A673 (cell line): Measurements from ENCODE around the gene COX11. TPM values are rescaled to one million over a fixed set of nuclear protein-coding genes. Genes with fewer than 3 reads are reported as not detected.
A peak's percentile ranks its signal among the peaks of the same experiment; 100 is the strongest.

Experiments
- BruUV-seq: library from RNA; stranded (reverse); fragments of 400-500 nt; replicated peaks from 2 replicates; lab custom pipeline; 2021; lab: Mats Ljungman, UMichigan
- CTCF ChIA-PET: fragments of 300-600 bp; sonication (Branson Sonifier 250); formaldehyde crosslinking; loops from one replicate; lab custom pipeline; 2022; ENCODE audit warnings: antibody characterized with exemption; lab: Charles Lee
- POLR2A ChIA-PET: fragments of 300-600 bp; sonication (Branson Sonifier 250); formaldehyde crosslinking; loops from one replicate; lab custom pipeline; 2022; ENCODE audit warnings: antibody characterized with exemption; ENCODE audit not compliant: low non-redundant PET; lab: Charles Lee
- DNase-seq: peaks from one replicate; pipeline ENCODE4 v3.0.0-alpha.2; 2015; ENCODE audit warnings: low spot score
- H3K27ac ChIP-seq: fragments of 200-600 bp; sonication (generic); 2 replicates; pipeline ENCODE4 v1.5.1; 2016; ENCODE audit warnings: mixed run types, low read depth, mild to moderate bottlenecking, mixed read lengths, antibody characterized with exemption, low read length; ENCODE audit not compliant: poor library complexity, severe bottlenecking
- H3K27me3 ChIP-seq: fragments of 200-600 bp; sonication (generic); replicated peaks from 2 replicates; pipeline ENCODE4 v1.6.1; 2017; ENCODE audit warnings: mixed run types, low read depth, mild to moderate bottlenecking, mixed read lengths, antibody characterized with exemption, low read length; ENCODE audit not compliant: insufficient read depth, poor library complexity
- H3K36me3 ChIP-seq: fragments of 200-600 bp; sonication (generic); 2 replicates; pipeline ENCODE4 v1.6.1; 2016; ENCODE audit warnings: mixed run types, mild to moderate bottlenecking, mixed read lengths, antibody characterized with exemption, low read length; ENCODE audit not compliant: insufficient read depth, poor library complexity, severe bottlenecking
- H3K4me1 ChIP-seq: fragments of 200-600 bp; sonication (generic); 2 replicates; pipeline ENCODE4 v1.6.1; 2017; ENCODE audit warnings: mixed run types, mild to moderate bottlenecking, mixed read lengths, antibody characterized with exemption, low read length; ENCODE audit not compliant: insufficient read depth, poor library complexity, severe bottlenecking
- H3K4me3 ChIP-seq: fragments of 200-600 bp; sonication (generic); 2 replicates; pipeline ENCODE4 v1.5.1; 2016; ENCODE audit warnings: low read depth, mixed run types, mild to moderate bottlenecking, mixed read lengths, low read length; ENCODE audit not compliant: poor library complexity, severe bottlenecking
- H3K9me3 ChIP-seq: fragments of 200-600 bp; sonication (generic); 2 replicates; pipeline ENCODE4 v1.6.1; 2016; ENCODE audit warnings: mixed run types, low read depth, mild to moderate bottlenecking, mixed read lengths, antibody characterized with exemption, low read length; ENCODE audit not compliant: poor library complexity, severe bottlenecking
- CTCF ChIP-seq: fragments of 300-800, 200-600 bp; sonication (generic); conservative IDR thresholded peaks from 2 replicates; pipeline ENCODE4 v1.5.1; 2017; ENCODE audit warnings: low read depth, mild to moderate bottlenecking, antibody characterized with exemption, low read length, moderate library complexity, mixed read lengths
- EZH2 ChIP-seq: fragments of 200-600 bp; sonication (generic); IDR thresholded peaks from 2 replicates; pipeline ENCODE4 v1.6.1; 2017; ENCODE audit warnings: borderline replicate concordance, low read depth, mild to moderate bottlenecking, mixed read lengths, antibody characterized with exemption, low read length; ENCODE audit not compliant: poor library complexity, severe bottlenecking
- intact Hi-C: fragments of 100-400 bp; cut with micrococcal nuclease; formaldehyde crosslinking; loops from one replicate; pipeline ENCODE4 v1.10.0; 2022; ENCODE audit not compliant: unreplicated experiment
- total RNA-seq: library from RNA; stranded (reverse); gene quantifications from 2 replicates; pipeline ENCODE4 v1.2.3, GENCODE V29; 2021

Gene COX11
- total RNA-seq, 1 experiment from 2014 or later = 109 TPM

- peaks cover 42% of the 10 kb centered on the region for H3K36me3 ChIP-seq
- intact Hi-C loops = no loop called here
- ChIA-PET CTCF (no interaction called here), POLR2A (no interaction called here)
- TF ChIP-seq EZH2 (no peak), CTCF (no peak)
- H3K27ac ChIP-seq = no peak overlapping the region
- no peak for DNase-seq
- H3K27me3 ChIP-seq = no peaks in the 10 kb centered on the region
- H3K9me3 ChIP-seq = no peaks in the 10 kb centered on the region
- no TSS peak for BruUV-seq
- H3K4me1 ChIP-seq = no peaks in the 10 kb centered on the region
- no peak overlapping the region for H3K4me3 ChIP-seq
Measured at GRCh38 chr17:54956791-54957190, 11.7 kb downstream of the COX11 start.

GRCh38 chr17:54951286-54951685, 17.2 kb downstream of the COX11 start:
- intact Hi-C loops = no loop called here
- Histone ChIP-seq H3K4me1 (no peaks in the 10 kb centered on the region), H3K9me3 (no peaks in the 10 kb centered on the region), H3K4me3 (no peak overlapping the region), H3K27me3 (no peaks in the 10 kb centered on the region), H3K27ac (no peak overlapping the region), H3K36me3 (peaks cover 34% of the 10 kb centered on the region)
- TF ChIP-seq CTCF (no peak), EZH2 (no peak)
- ChIA-PET POLR2A (no interaction called here), CTCF (no interaction called here)
- BruUV-seq = no TSS peak
- DNase-seq = no peak

- no TSS peak for BruUV-seq
- H3K36me3 ChIP-seq = peaks cover 34% of the 10 kb centered on the region
- ChIA-PET POLR2A (no interaction called here), CTCF (no interaction called here)
- no peak for DNase-seq
- H3K4me3 ChIP-seq = no peak overlapping the region
- intact Hi-C loops = no loop called here
- TF ChIP-seq CTCF (no peak), EZH2 (no peak)
- no peaks in the 10 kb centered on the region for H3K27me3 ChIP-seq
- H3K9me3 ChIP-seq = no peaks in the 10 kb centered on the region
- H3K4me1 ChIP-seq = no peaks in the 10 kb centered on the region
- H3K27ac ChIP-seq = peak overlapping the region; percentile 21
Measured at GRCh38 chr17:54950116-54950515, 18.3 kb downstream of the COX11 start.
